Breast epithelium (tissue), 4 donors: ENCODE measurements around the gene DDHD1. TPM values are rescaled to one million over a fixed set of nuclear protein-coding genes. Genes with fewer than 3 reads are reported as not detected.

Source experiments
- DNase-seq, 2 donors: peaks; one replicate each; pipeline ENCODE4 v3.0.0-alpha.2; 2019; ENCODE audit warnings: low spot score in 2 of 2
- H3K27ac ChIP-seq, 2 donors: fragments of 200-600 bp; sonication (generic) in 1 of 2; one replicate each; pipeline ENCODE4 v1.5.1; 2016 to 2019; ENCODE audit warnings: mild to moderate bottlenecking in 1 of 2
- H3K27me3 ChIP-seq, 2 donors: fragments of 200-600 bp; sonication (generic) in 1 of 2; one replicate each; pipeline versions ENCODE4 v1.5.1 to v1.6.0; 2017 to 2019; ENCODE audit warnings: control low read depth in 1 of 2, mild to moderate bottlenecking in 1 of 2
- H3K36me3 ChIP-seq: fragments of 200-600 bp; one replicate; pipeline ENCODE4 v1.5.1; 2019
- H3K4me1 ChIP-seq, 2 donors: fragments of 200-600 bp; sonication (generic); one replicate each; pipeline ENCODE4 v1.5.1; 2016 to 2019; ENCODE audit warnings: control low read depth in 1 of 2
- H3K4me3 ChIP-seq, 3 donors: fragments of 200-600 bp; sonication (generic); 1 replicate in 2 of 3; 2 replicates in 1 of 3; pipeline ENCODE4 v1.5.1; 2016 to 2019; ENCODE audit warnings: mild to moderate bottlenecking in 3 of 3, moderate library complexity in 2 of 3
- H3K9me3 ChIP-seq, 2 donors: fragments of 200-600 bp; sonication (generic) in 1 of 2; one replicate each; pipeline ENCODE4 v1.5.1; 2016 to 2019; ENCODE audit warnings: control low read depth in 1 of 2
- POLR2A ChIP-seq: fragments of 450-650 bp; IDR thresholded peaks from one replicate; pipeline ENCODE4 v1.6.1; 2016; ENCODE audit warnings: antibody characterized with exemption, mild to moderate bottlenecking, moderate library complexity
- POLR2AphosphoS5 ChIP-seq, 3 donors: sonication (generic); formaldehyde crosslinking; IDR thresholded peaks; one replicate each; pipeline ENCODE4 v1.6.1; 2017; ENCODE audit warnings: antibody characterized with exemption in 3 of 3
- intact Hi-C: fragments of 100-400 bp; cut with DNase I; formaldehyde crosslinking; loops from one replicate; pipeline ENCODE4 v1.15.1; 2023; ENCODE audit warnings: low total_unique reads
- total RNA-seq, 3 donors: library from RNA; depleted of rRNA; stranded (reverse); fragments of >200 nt; gene quantifications; one replicate each; pipeline ENCODE4 v1.1.0, GENCODE V29; 2016
- TF ChIP-seq, protein P1 (sequence below), 3 donors: fragments of 450-650 bp; IDR thresholded peaks; one replicate each; pipeline ENCODE4 v1.5.1; 2016 to 2017; ENCODE audit warnings: antibody characterized with exemption in 3 of 3, mild to moderate bottlenecking in 3 of 3, moderate library complexity in 3 of 3

Gene DDHD1
- total RNA-seq, 3 donors from 2014 or later = 25.2 to 32.9 (median 26.7) TPM

DNA sequence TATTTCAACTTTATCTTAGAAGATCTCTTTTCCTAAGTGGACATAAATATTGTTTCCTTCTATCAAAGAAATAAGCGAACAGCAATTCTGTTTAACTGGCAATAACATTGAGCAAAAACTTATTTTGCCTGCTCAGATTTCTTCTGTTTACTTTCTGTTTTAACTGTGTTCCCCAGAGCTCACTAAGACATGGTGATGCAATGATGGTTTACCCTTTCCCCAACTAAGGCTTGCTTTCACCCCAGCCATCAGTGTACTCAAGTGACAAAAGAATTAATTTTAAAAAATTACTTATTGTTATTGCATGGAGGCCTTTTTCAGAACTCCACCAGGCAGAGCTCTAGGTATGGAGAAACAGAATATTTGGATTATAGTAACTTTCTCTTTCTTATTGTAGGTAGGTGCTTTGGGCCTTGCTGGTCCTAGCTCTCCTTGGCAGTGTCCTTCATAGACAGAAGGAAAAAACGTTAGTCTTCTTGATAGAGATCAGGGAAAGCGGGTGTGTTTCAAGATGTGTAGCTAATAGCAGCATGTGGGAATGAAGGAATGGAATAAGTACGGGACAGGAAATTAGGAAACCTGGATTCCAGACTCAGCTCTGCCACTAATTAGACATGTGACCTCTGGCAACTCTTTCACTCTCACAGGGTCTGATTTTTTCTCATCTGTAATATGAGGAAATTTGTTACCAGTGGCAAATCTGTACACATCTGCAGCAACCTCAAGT is 14.6 kb upstream of the DDHD1 start:
- H3K27ac ChIP-seq = peak overlapping the region; percentile 51 to 55
- TF ChIP-seq POLR2AphosphoS5 (IDR thresholded peaks at IDR 0.05) (peak in 1 of 3 donors; percentile 10), POLR2A (no peak)
- TF ChIP-seq, protein P1, sequence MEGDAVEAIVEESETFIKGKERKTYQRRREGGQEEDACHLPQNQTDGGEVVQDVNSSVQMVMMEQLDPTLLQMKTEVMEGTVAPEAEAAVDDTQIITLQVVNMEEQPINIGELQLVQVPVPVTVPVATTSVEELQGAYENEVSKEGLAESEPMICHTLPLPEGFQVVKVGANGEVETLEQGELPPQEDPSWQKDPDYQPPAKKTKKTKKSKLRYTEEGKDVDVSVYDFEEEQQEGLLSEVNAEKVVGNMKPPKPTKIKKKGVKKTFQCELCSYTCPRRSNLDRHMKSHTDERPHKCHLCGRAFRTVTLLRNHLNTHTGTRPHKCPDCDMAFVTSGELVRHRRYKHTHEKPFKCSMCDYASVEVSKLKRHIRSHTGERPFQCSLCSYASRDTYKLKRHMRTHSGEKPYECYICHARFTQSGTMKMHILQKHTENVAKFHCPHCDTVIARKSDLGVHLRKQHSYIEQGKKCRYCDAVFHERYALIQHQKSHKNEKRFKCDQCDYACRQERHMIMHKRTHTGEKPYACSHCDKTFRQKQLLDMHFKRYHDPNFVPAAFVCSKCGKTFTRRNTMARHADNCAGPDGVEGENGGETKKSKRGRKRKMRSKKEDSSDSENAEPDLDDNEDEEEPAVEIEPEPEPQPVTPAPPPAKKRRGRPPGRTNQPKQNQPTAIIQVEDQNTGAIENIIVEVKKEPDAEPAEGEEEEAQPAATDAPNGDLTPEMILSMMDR (IDR thresholded peaks at IDR 0.05) = no peak
- no peaks in the 10 kb centered on the region for H3K4me1 ChIP-seq
- H3K9me3 ChIP-seq = no peaks in the 10 kb centered on the region
- intact Hi-C loops = no loop called here
- H3K27me3 ChIP-seq = no peaks in the 10 kb centered on the region
- no peak overlapping the region for H3K4me3 ChIP-seq
- H3K36me3 ChIP-seq = no peaks in the 10 kb centered on the region
- DNase-seq = no peak

DNA sequence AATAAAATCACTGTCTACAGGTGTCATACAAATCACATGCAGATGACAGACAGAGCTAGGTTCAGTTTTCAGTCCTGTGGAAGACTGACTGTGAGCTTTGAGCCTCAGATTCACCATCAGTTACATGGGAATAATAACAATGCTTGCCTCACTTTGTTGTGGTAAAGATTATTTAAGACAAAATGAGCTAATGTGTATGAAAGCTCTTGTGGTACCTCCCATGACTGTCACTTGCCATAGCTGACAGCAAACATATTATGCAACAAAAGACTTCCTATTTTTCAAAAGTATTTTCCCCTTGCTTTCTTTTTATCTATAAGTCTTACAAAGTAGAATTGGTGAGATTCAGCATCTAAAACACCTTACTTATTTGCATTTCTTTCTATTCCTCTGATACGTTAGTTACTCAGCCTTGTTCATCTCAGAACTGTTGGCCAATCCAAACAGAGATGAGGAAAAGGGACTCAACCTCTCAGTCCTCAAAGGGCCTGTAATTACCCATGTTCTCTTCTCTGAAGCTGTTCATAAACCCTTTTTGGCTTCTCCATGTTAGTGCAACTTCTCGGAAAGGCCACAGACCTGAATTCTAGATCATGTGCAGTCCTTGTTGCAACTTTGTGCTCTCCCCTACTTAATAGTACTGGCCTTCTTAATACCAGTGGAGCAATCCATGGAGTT is 8.8 kb upstream of the DDHD1 start:
- Histone ChIP-seq H3K36me3 (no peaks in the 10 kb centered on the region), H3K27me3 (no peaks in the 10 kb centered on the region), H3K4me3 (no peak overlapping the region), H3K9me3 (no peaks in the 10 kb centered on the region), H3K4me1 (no peaks in the 10 kb centered on the region), H3K27ac (no peak overlapping the region)
- TF ChIP-seq, protein P1 (IDR thresholded peaks at IDR 0.05) = no peak
- intact Hi-C loops = no loop called here
- no peak for DNase-seq

DNA sequence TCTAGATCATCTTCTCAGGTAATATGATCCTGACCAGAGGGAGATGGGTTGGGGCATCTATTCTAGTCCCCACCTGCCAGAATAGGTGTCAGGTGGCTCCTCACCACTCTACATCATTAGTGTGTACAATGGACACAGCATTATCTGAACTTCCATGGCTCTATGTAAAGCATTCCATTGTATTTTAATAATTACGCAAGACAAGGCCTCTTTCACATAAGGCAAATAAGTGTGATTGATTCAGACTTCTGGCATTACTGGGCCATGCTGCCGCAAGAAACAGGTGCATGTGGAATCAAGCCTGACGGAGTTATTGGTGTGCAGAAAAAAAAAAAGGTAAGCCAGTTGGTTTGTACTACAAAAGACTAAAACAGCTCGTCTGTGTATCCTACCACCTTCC is 3.1 kb upstream of the DDHD1 start:
- H3K9me3 ChIP-seq = no peaks in the 10 kb centered on the region
- TF ChIP-seq, protein P1 (IDR thresholded peaks at IDR 0.05) = no peak
- TF ChIP-seq POLR2A (no peak), POLR2AphosphoS5 (IDR thresholded peaks at IDR 0.05) (no peak)
- no peak overlapping the region for H3K4me3 ChIP-seq
- H3K27me3 ChIP-seq = no peaks in the 10 kb centered on the region
- intact Hi-C loops = loop anchor here (5.0 kb wide), 1 partner anchor 296 kb away; no protein-coding TSS in a partner anchor
- no peak overlapping the region for H3K27ac ChIP-seq
- H3K36me3 ChIP-seq = no peaks in the 10 kb centered on the region
- H3K4me1 ChIP-seq = peaks cover 0 to 3% of the 10 kb centered on the region in 2 donors
- DNase-seq = no peak

DNA sequence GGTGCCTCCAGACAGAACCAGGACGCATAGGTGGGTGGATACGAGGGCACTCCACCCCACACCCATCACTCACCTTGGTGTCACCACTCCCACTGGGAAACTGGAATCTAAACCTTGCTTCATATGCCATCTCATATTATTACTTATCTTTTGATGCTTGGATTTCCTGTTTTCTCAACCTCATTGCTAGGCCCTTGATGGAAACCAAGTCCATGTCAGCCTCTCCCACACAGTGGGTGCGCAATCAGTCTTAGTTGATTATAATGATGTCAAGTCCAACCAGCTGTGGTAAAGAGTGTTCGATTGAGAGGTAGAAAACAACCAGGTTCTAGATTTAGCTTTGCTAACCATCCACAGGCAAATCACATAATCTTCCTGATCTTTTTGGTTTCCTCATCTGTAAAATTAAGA is 584 bp upstream of the DDHD1 start:
- Histone ChIP-seq H3K4me3 (peak overlapping the region; percentile 75 to 86 (median 83)), H3K27ac (peak overlapping the region; percentile 83 to 85), H3K27me3 (no peaks in the 10 kb centered on the region), H3K9me3 (no peaks in the 10 kb centered on the region), H3K4me1 (peaks cover 0 to 7% of the 10 kb centered on the region in 2 donors), H3K36me3 (no peaks in the 10 kb centered on the region)
- intact Hi-C loops = no loop called here
- TF ChIP-seq POLR2A (no peak), POLR2AphosphoS5 (IDR thresholded peaks at IDR 0.05) (no peak)
- TF ChIP-seq, protein P1 (IDR thresholded peaks at IDR 0.05) = no peak
- no peak for DNase-seq
